Measurements from ENCODE around the gene WNT11.

The WNT11 gene

GRCh38 chr11:76237000-76237649, 30.8 kb upstream of the WNT11 start:
- Histone ChIP-seq H3F3A (ENCODE audit: insufficient read depth, low read length) (peaks cover 7% of the 10 kb centered on the region), H3K79me2 (ENCODE audit: low read length) (no peaks in the 10 kb centered on the region), H3K9ac (ENCODE audit: low read length) (no peak overlapping the region), H3K27me3 (replicated peaks; ENCODE audit: insufficient read depth, low read length) (peaks cover 16% of the 10 kb centered on the region; the same call in 1 of the 2 replicates), H2AFZ (ENCODE audit: low read length) (no peak overlapping the region), H3K4me1 (ENCODE audit: low read length) (peaks cover 18% of the 10 kb centered on the region), H3K9me3 (replicated peaks; ENCODE audit: insufficient read depth, low read length) (no peaks in the 10 kb centered on the region), H3K4me2 (ENCODE audit: low read depth, low read length) (no peak overlapping the region), H3K4me3 (ENCODE audit: low read length) (no peak overlapping the region), H3K36me3 (replicated peaks; ENCODE audit: insufficient read depth, low read length) (no peaks in the 10 kb centered on the region), H3K9me2 (replicated peaks; ENCODE audit: insufficient read depth, low read length) (no peaks in the 10 kb centered on the region), H4K20me1 (ENCODE audit: insufficient read depth, low read length) (no peaks in the 10 kb centered on the region), H3K27ac (ENCODE audit: low read length) (no peak overlapping the region)
- no peak for TF ChIP-seq EZH2phosphoT487 (IDR thresholded peaks at IDR 0.05; ENCODE audit: low read length)
- no peak for TF ChIP-seq CTCF (IDR thresholded peaks at IDR 0.05; ENCODE audit: low read length)
- TF ChIP-seq EZH2 (optimal IDR thresholded peaks at IDR 0.05; ENCODE audit: low read depth, low read length): no peak
- no peak for DNase-seq

- DNase-seq: peak; percentile 56
- peak overlapping the region; percentile 87 for H2AFZ ChIP-seq (ENCODE audit: low read length)
- H3K4me1 ChIP-seq (ENCODE audit: low read length): peaks cover 25% of the 10 kb centered on the region
These were observed 30.0 kb upstream of the WNT11 start for GRCh38 chr11:76236092-76236999.

More at GRCh38 chr11:76236092-76236999, 30.0 kb upstream of the WNT11 start:
- Histone ChIP-seq H3F3A (ENCODE audit: insufficient read depth, low read length) (peaks cover 15% of the 10 kb centered on the region), H4K20me1 (ENCODE audit: insufficient read depth, low read length) (no peaks in the 10 kb centered on the region), H3K9ac (ENCODE audit: low read length) (peak overlapping the region; percentile 11; the same call in 1 of the 2 replicates), H3K4me2 (ENCODE audit: low read depth, low read length) (peak overlapping the region; percentile 90), H3K36me3 (replicated peaks; ENCODE audit: insufficient read depth, low read length) (no peaks in the 10 kb centered on the region), H3K27ac (ENCODE audit: low read length) (no peak overlapping the region), H3K79me2 (ENCODE audit: low read length) (no peaks in the 10 kb centered on the region), H3K4me3 (ENCODE audit: low read length) (peak overlapping the region; percentile 95), H3K27me3 (replicated peaks; ENCODE audit: insufficient read depth, low read length) (peaks cover 16% of the 10 kb centered on the region; the same call in 1 of the 2 replicates), H3K9me3 (replicated peaks; ENCODE audit: insufficient read depth, low read length) (no peaks in the 10 kb centered on the region), H3K9me2 (replicated peaks; ENCODE audit: insufficient read depth, low read length) (no peaks in the 10 kb centered on the region)
- no peak for TF ChIP-seq EZH2 (optimal IDR thresholded peaks at IDR 0.05; ENCODE audit: low read depth, low read length)
- no peak for TF ChIP-seq EZH2phosphoT487 (IDR thresholded peaks at IDR 0.05; ENCODE audit: low read length)
- no peak for TF ChIP-seq CTCF (IDR thresholded peaks at IDR 0.05; ENCODE audit: low read length)

Measured in MM.1S (cell line).